Ascending aorta (tissue), 2 donors: ENCODE measurements around the gene NLRP14. TPM values are rescaled to one million over a fixed set of nuclear protein-coding genes. Genes with fewer than 3 reads are reported as not detected.

Source experiments
- DNase-seq, 2 donors: peaks; one replicate each; pipeline ENCODE4 v3.0.0-alpha.2; 2019; ENCODE audit warnings: low spot score in 2 of 2
- H3K27ac ChIP-seq, 2 donors: fragments of 200-600 bp; sonication (generic); one replicate each; pipeline ENCODE4 v1.5.1; 2016 to 2017; ENCODE audit warnings: mild to moderate bottlenecking in 1 of 2
- H3K27me3 ChIP-seq: fragments of 200-600 bp; sonication (generic); one replicate; pipeline ENCODE4 v1.5.1; 2017
- H3K36me3 ChIP-seq, 2 donors: fragments of 200-600 bp; sonication (generic); one replicate each; pipeline ENCODE4 v1.5.1; 2016
- H3K4me1 ChIP-seq, 2 donors: fragments of 200-600 bp; sonication (generic); one replicate each; pipeline ENCODE4 v1.5.1; 2016 to 2017; ENCODE audit warnings: mild to moderate bottlenecking in 1 of 2
- H3K4me3 ChIP-seq, 2 donors: fragments of 200-600 bp; sonication (generic); one replicate each; pipeline ENCODE4 v1.5.1; 2016 to 2017; ENCODE audit warnings: mild to moderate bottlenecking in 1 of 2
- H3K9me3 ChIP-seq, 2 donors: fragments of 200-600 bp; sonication (generic); one replicate each; pipeline ENCODE4 v1.5.1; 2016
- CTCF ChIP-seq, 3 experiments: fragments of 200-600 bp in 2 of 3; fragments of 450-650 bp in 1 of 3; sonication (generic) in 2 of 3; IDR thresholded peaks; one replicate each; pipeline ENCODE4 v1.5.1; 2016 to 2019; ENCODE audit warnings: antibody characterized with exemption in 3 of 3, mild to moderate bottlenecking in 1 of 3, moderate library complexity in 1 of 3
- intact Hi-C: fragments of 100-400 bp; cut with DNase I; formaldehyde crosslinking; loops from one replicate; pipeline ENCODE4 v1.15.1; 2023
- total RNA-seq: library from RNA; depleted of rRNA; stranded (reverse); fragments of >200 nt; gene quantifications from one replicate; pipeline ENCODE4 v1.1.0, GENCODE V29; 2016

Gene NLRP14
- total RNA-seq, 1 donor from 2014 or later = not detected

- intact Hi-C loops = no loop called here
Observed at GRCh38 chr11:7016011-7016410, 4.3 kb upstream of the NLRP14 start.

GRCh38 chr11:7019500-7020182, 638 bp upstream of the NLRP14 start:
- Histone ChIP-seq H3K27ac (peak overlapping the region; percentile 67 to 83), H3K9me3 (no peaks in the 10 kb centered on the region), H3K4me1 (peaks cover 0 to 8% of the 10 kb centered on the region in 2 donors), H3K36me3 (no peaks in the 10 kb centered on the region), H3K27me3 (no peaks in the 10 kb centered on the region), H3K4me3 (peak overlapping the region; percentile 71 to 75)
- no peak for DNase-seq
- intact Hi-C loops = no loop called here
- TF ChIP-seq CTCF (IDR thresholded peaks at IDR 0.05) = no peak

More at GRCh38 chr11:7016011-7016410, 4.3 kb upstream of the NLRP14 start:
- no peak for DNase-seq
- Histone ChIP-seq H3K36me3 (no peaks in the 10 kb centered on the region), H3K4me3 (no peak overlapping the region), H3K27ac (no peak overlapping the region), H3K9me3 (no peaks in the 10 kb centered on the region), H3K4me1 (peaks cover 0 to 6% of the 10 kb centered on the region in 2 donors), H3K27me3 (no peaks in the 10 kb centered on the region)
- no peak for TF ChIP-seq CTCF (IDR thresholded peaks at IDR 0.05)

- Histone ChIP-seq H3K36me3 (no peaks in the 10 kb centered on the region), H3K27ac (no peak overlapping the region)
Observed at GRCh38 chr11:7021318-7021717, 1.0 kb downstream of the NLRP14 start.

GRCh38 chr11:7028141-7028540, 7.9 kb downstream of the NLRP14 start:
- intact Hi-C loops = no loop called here
- Histone ChIP-seq H3K27ac (no peak overlapping the region), H3K27me3 (no peaks in the 10 kb centered on the region), H3K9me3 (no peaks in the 10 kb centered on the region), H3K4me1 (no peaks in the 10 kb centered on the region), H3K4me3 (no peak overlapping the region), H3K36me3 (no peaks in the 10 kb centered on the region)
- no peak for DNase-seq
- TF ChIP-seq CTCF (IDR thresholded peaks at IDR 0.05) = no peak

More at GRCh38 chr11:7021318-7021717, 1.0 kb downstream of the NLRP14 start:
- Histone ChIP-seq H3K27me3 (no peaks in the 10 kb centered on the region), H3K4me3 (no peak overlapping the region), H3K4me1 (peaks cover 0 to 8% of the 10 kb centered on the region in 2 donors), H3K9me3 (no peaks in the 10 kb centered on the region)
- TF ChIP-seq CTCF (IDR thresholded peaks at IDR 0.05) = no peak
- DNase-seq = no peak
- intact Hi-C loops = no loop called here

- H3K4me1 ChIP-seq = no peaks in the 10 kb centered on the region
- H3K27me3 ChIP-seq = no peaks in the 10 kb centered on the region
- H3K9me3 ChIP-seq = no peaks in the 10 kb centered on the region
- no peak overlapping the region for H3K27ac ChIP-seq
- no peaks in the 10 kb centered on the region for H3K36me3 ChIP-seq
- intact Hi-C loops = no loop called here
- no peak overlapping the region for H3K4me3 ChIP-seq
- no peak for TF ChIP-seq CTCF (IDR thresholded peaks at IDR 0.05)
- DNase-seq = no peak
Observed at GRCh38 chr11:7030836-7031235, 10.6 kb downstream of the NLRP14 start.
